Neural cell (in vitro differentiated cells): ENCODE measurements around the gene TSNAXIP1. TPM values are rescaled to one million over a fixed set of nuclear protein-coding genes. Genes with fewer than 3 reads are reported as not detected.
A peak's percentile ranks its signal among the peaks of the same experiment; 100 is the strongest.

Experiments used
- H2AFZ ChIP-seq: fragments of 200-600, 300-800 bp; sonication (generic), shearing (Covaris generic); 2 replicates; pipeline ENCODE4 v1.6.0; 2014; ENCODE audit warnings: low read depth, mild to moderate bottlenecking, antibody characterized with exemption, low read length, moderate library complexity
- H3F3A ChIP-seq: fragments of 200-600 bp; shearing (Covaris generic); 2 replicates; pipeline ENCODE4 v1.6.1; 2016; ENCODE audit warnings: mild to moderate bottlenecking, moderate library complexity, mixed read lengths, antibody characterized with exemption, low read length; ENCODE audit not compliant: insufficient read depth, poor library complexity, severe bottlenecking
- H3K27ac ChIP-seq: fragments of 200-600, 300-800 bp; sonication (generic), shearing (Covaris generic); 2 replicates; pipeline ENCODE4 v1.5.1; 2014; ENCODE audit warnings: mild to moderate bottlenecking, low read length, moderate library complexity
- H3K27me3 ChIP-seq: fragments of 300-800, 200-600 bp; sonication (generic), shearing (Covaris generic); 2 replicates; pipeline ENCODE4 v1.6.0; 2014; ENCODE audit warnings: mild to moderate bottlenecking, low read depth, low read length, moderate library complexity; ENCODE audit not compliant: insufficient read depth
- H3K36me3 ChIP-seq: fragments of 300-800, 200-600 bp; sonication (generic), shearing (Covaris generic); 2 replicates; pipeline ENCODE4 v1.5.1; 2014; ENCODE audit warnings: mild to moderate bottlenecking, antibody characterized with exemption, low read length, moderate library complexity; ENCODE audit not compliant: insufficient read depth
- H3K4me2 ChIP-seq: fragments of 300-800, 200-600 bp; sonication (generic), shearing (Covaris generic); 2 replicates; pipeline ENCODE4 v1.6.0; 2014; ENCODE audit warnings: mild to moderate bottlenecking, low read length
- H3K4me3 ChIP-seq: fragments of 300-800, 200-600 bp; sonication (generic), shearing (Covaris generic); 2 replicates; pipeline ENCODE4 v1.5.1; 2014; ENCODE audit warnings: mild to moderate bottlenecking, low read length, moderate library complexity
- H3K79me2 ChIP-seq: fragments of 200-600 bp; shearing (Covaris generic); replicated peaks from 2 replicates; pipeline ENCODE4 v1.6.0; 2014; ENCODE audit warnings: mild to moderate bottlenecking, low read length, moderate library complexity; ENCODE audit not compliant: insufficient read depth
- H3K9ac ChIP-seq: fragments of 300-800, 200-600 bp; sonication (generic), shearing (Covaris generic); 2 replicates; pipeline ENCODE4 v1.6.1; 2016; ENCODE audit warnings: mild to moderate bottlenecking, low read length, mixed read lengths
- H3K9me2 ChIP-seq: fragments of 200-600 bp; shearing (Covaris generic); 2 replicates; pipeline ENCODE4 v1.6.1; 2016; ENCODE audit warnings: mild to moderate bottlenecking, low read length, mixed read lengths; ENCODE audit not compliant: insufficient read depth
- H3K9me3 ChIP-seq: fragments of 200-600, 300-800 bp; sonication (generic), shearing (Covaris generic); 2 replicates; pipeline ENCODE4 v1.6.1; 2016; ENCODE audit warnings: mild to moderate bottlenecking, mixed run types, low read length, moderate library complexity, mixed read lengths
- H4K20me1 ChIP-seq: fragments of 200-600 bp; shearing (Covaris generic); 2 replicates; pipeline ENCODE4 v1.6.1; 2016; ENCODE audit warnings: mild to moderate bottlenecking, mixed run types; ENCODE audit not compliant: insufficient read depth
- EP300 ChIP-seq: fragments of 450-650 bp; conservative IDR thresholded peaks from 2 replicates; pipeline ENCODE4 v1.6.1; 2014; ENCODE audit warnings: antibody characterized with exemption, mild to moderate bottlenecking, moderate library complexity; ENCODE audit not compliant: poor library complexity, severe bottlenecking
- EZH2 ChIP-seq: fragments of 200-600, 300-800 bp; shearing (Covaris generic), sonication (generic); IDR thresholded peaks from 2 replicates; pipeline ENCODE4 v1.6.1; 2014; ENCODE audit warnings: antibody characterized with exemption, low read length, borderline replicate concordance, mild to moderate bottlenecking; ENCODE audit not compliant: insufficient read depth, poor library complexity, severe bottlenecking
- MXI1 ChIP-seq: fragments of 450-650 bp; conservative IDR thresholded peaks from 2 replicates; pipeline ENCODE4 v1.6.1; 2014; ENCODE audit warnings: antibody characterized with exemption, mild to moderate bottlenecking; ENCODE audit not compliant: poor library complexity, severe bottlenecking
- POLR2AphosphoS5 ChIP-seq: IDR thresholded peaks from 2 replicates; pipeline ENCODE4 v1.6.1; 2012
- RAD21 ChIP-seq: fragments of 450-650 bp; conservative IDR thresholded peaks from 2 replicates; pipeline ENCODE4 v1.6.1; 2014; ENCODE audit warnings: antibody characterized with exemption, mild to moderate bottlenecking, moderate library complexity
- SMC3 ChIP-seq: fragments of 450-650 bp; conservative IDR thresholded peaks from 2 replicates; pipeline ENCODE4 v1.6.1; 2014; ENCODE audit warnings: antibody characterized with exemption, mild to moderate bottlenecking, moderate library complexity; ENCODE audit not compliant: poor library complexity
- TAF1 ChIP-seq: IDR thresholded peaks from 2 replicates; pipeline ENCODE4 v1.6.1; 2012; ENCODE audit warnings: low read depth
- polyA plus RNA-seq: library from polyadenylated mRNA; depleted of rRNA; stranded (reverse); fragments of >200 nt; gene quantifications from 2 replicates; pipeline ENCODE4 v1.2.3, GENCODE V29; 2014
- TF ChIP-seq, protein P1 (sequence below): fragments of 450-650 bp; IDR thresholded peaks from 2 replicates; pipeline ENCODE4 v1.5.1; 2014; ENCODE audit warnings: antibody characterized with exemption, mild to moderate bottlenecking, moderate library complexity; ENCODE audit not compliant: poor library complexity, severe bottlenecking

Gene TSNAXIP1
- polyA plus RNA-seq, 1 donor from 2014 or later = 31.0 TPM

DNA sequence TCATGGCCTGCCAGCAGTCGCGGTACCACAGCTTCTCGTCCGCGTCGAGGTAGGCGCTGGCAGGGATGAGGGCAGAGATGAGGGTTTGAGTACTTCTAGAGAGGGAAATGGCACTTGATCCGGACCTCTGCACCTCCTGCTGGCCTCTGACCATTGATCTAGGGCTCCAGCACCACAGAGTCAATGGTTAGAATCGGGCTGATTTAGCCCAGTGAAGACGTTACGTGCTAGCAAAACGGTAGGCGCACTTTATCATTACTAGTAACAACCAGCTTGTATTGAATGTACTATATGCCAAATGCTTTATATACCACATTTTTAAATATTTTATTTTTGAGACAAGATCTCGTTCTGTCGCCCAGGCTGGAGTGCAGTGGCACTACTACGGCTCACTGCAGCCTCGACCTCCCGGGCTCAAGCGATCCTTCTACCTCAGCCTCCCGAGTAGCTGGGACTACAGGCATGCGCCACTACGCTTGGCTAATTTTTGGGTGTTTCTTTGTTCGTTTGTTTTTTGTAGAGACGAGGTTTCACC is 526 bp downstream of the TSNAXIP1 start:
- no peaks in the 10 kb centered on the region for H4K20me1 ChIP-seq
- no peaks in the 10 kb centered on the region for H3K36me3 ChIP-seq
- H3F3A ChIP-seq = no peaks in the 10 kb centered on the region
- H3K79me2 ChIP-seq = peaks cover 38% of the 10 kb centered on the region
- peak overlapping the region; percentile 81 for H2AFZ ChIP-seq
- H3K9me3 ChIP-seq = no peaks in the 10 kb centered on the region
- H3K9ac ChIP-seq = peak overlapping the region; percentile 73
- peak overlapping the region; percentile 81 for H3K27ac ChIP-seq
- TF ChIP-seq SMC3 = peak; percentile 62
- TF ChIP-seq RAD21 = peak; percentile 49
- peak; percentile 12 for TF ChIP-seq MXI1
- TF ChIP-seq TAF1 = no peak
- no peak for TF ChIP-seq EP300
- H3K27me3 ChIP-seq = no peaks in the 10 kb centered on the region
- H3K4me2 ChIP-seq = peak overlapping the region; percentile 66
- H3K4me3 ChIP-seq = peak overlapping the region; percentile 76
- no peaks in the 10 kb centered on the region for H3K9me2 ChIP-seq

DNA sequence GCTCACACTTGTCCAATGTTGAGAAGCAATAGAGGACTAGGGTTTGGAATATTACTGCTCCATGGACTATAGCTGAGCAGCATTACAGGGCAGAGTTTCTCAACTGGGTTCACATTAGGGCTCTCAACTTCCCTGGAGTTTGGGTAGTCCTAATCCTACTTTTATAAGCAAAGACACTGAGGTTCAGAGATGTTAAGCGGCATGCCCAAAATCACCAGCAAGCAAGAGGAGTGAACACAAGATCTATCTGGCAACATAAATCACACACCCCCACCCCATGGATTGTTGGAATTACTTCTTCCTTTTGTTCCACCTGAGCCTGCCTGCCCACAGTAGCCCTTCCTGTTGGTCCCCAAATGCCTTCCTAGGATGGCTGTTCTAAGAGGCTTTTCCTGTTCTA is 5.2 kb downstream of the TSNAXIP1 start:
- Histone ChIP-seq H3K9me3 (no peaks in the 10 kb centered on the region), H3F3A (no peaks in the 10 kb centered on the region), H3K79me2 (no peaks in the 10 kb centered on the region), H3K36me3 (no peaks in the 10 kb centered on the region), H4K20me1 (no peaks in the 10 kb centered on the region), H3K4me3 (no peak overlapping the region), H2AFZ (no peak overlapping the region), H3K9me2 (no peaks in the 10 kb centered on the region), H3K4me2 (no peak overlapping the region), H3K27me3 (no peaks in the 10 kb centered on the region), H3K27ac (no peak overlapping the region), H3K9ac (no peak overlapping the region)
- TF ChIP-seq RAD21 (no peak), TAF1 (no peak), MXI1 (no peak), EP300 (no peak), POLR2AphosphoS5 (no peak)
- TF ChIP-seq, protein P1, sequence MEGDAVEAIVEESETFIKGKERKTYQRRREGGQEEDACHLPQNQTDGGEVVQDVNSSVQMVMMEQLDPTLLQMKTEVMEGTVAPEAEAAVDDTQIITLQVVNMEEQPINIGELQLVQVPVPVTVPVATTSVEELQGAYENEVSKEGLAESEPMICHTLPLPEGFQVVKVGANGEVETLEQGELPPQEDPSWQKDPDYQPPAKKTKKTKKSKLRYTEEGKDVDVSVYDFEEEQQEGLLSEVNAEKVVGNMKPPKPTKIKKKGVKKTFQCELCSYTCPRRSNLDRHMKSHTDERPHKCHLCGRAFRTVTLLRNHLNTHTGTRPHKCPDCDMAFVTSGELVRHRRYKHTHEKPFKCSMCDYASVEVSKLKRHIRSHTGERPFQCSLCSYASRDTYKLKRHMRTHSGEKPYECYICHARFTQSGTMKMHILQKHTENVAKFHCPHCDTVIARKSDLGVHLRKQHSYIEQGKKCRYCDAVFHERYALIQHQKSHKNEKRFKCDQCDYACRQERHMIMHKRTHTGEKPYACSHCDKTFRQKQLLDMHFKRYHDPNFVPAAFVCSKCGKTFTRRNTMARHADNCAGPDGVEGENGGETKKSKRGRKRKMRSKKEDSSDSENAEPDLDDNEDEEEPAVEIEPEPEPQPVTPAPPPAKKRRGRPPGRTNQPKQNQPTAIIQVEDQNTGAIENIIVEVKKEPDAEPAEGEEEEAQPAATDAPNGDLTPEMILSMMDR = no peak

DNA sequence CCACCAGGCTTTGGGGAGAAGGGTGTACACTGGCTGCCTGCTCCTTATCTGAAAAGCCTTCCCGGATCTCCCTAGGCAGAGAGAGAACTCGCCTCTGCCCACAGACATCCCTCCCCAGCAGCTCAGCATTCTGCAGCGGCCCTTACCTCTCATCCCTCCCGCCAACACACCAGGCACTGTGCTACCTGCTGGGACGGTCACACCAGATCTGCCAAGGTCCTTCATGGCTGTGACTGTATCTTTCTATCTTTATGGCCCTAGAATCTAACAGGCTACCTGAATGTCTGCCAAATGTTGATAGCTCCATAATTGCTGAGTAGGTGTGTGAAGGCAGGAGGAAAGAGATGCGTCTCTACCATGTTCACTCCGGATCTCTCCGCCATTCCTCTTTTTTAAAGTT is 7.9 kb downstream of the TSNAXIP1 start:
- Histone ChIP-seq H3K4me3 (no peak overlapping the region), H3K27me3 (no peaks in the 10 kb centered on the region), H4K20me1 (no peaks in the 10 kb centered on the region), H3K79me2 (no peaks in the 10 kb centered on the region), H3F3A (no peaks in the 10 kb centered on the region), H3K27ac (no peak overlapping the region), H3K9me2 (no peaks in the 10 kb centered on the region), H3K9ac (no peak overlapping the region), H2AFZ (no peak overlapping the region), H3K36me3 (no peaks in the 10 kb centered on the region), H3K4me2 (no peak overlapping the region), H3K9me3 (no peaks in the 10 kb centered on the region)
- TF ChIP-seq SMC3 (no peak), RAD21 (no peak)

DNA sequence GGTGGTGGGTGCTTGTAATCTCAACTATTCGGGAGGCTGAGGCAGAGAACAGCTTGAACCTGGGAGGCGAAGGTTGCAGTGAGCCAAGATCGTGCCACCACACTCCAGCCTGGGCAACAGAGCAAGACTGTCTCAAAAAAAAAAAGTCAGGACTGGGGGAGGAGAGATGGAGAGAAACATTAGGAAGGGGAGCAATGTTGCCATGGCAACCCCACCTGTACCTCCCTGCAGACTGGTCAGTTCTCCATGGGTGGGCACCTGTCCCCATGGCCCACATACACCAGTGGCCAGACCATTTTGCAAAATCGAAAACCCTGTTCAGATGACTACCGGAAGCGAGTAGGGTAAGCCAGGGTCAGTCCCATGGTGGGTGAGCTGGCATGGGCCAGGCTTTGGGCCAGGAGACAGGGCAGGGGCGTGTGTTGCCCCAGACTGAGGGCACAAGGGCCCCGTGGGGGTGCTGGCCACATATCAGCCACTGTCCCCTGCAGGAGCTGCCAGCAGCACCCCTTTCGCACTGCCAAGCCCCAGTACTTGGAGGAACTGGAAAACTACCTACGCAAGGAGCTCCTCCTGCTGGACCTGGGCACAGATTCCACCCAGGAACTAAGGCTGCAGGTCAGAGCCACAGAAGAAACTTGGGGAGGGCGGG is 14.0 kb downstream of the TSNAXIP1 start:
- H2AFZ ChIP-seq = no peak overlapping the region
- no peaks in the 10 kb centered on the region for H3K9me2 ChIP-seq
- H3K27ac ChIP-seq = no peak overlapping the region
- TF ChIP-seq, protein P1 = no peak
- TF ChIP-seq SMC3 = no peak
- no peak for TF ChIP-seq EZH2
- TF ChIP-seq TAF1 = no peak
- no peak for TF ChIP-seq POLR2AphosphoS5
- TF ChIP-seq MXI1 = no peak
- no peak for TF ChIP-seq EP300

More for the DNA sequence above, 14.0 kb downstream of the TSNAXIP1 start:
- H3K4me3 ChIP-seq = no peak overlapping the region
- no peaks in the 10 kb centered on the region for H4K20me1 ChIP-seq
- H3K36me3 ChIP-seq = no peaks in the 10 kb centered on the region
- H3K79me2 ChIP-seq = no peaks in the 10 kb centered on the region
- H3F3A ChIP-seq = no peaks in the 10 kb centered on the region
- H3K4me2 ChIP-seq = no peak overlapping the region
- H3K27me3 ChIP-seq = no peaks in the 10 kb centered on the region
- H3K9ac ChIP-seq = no peak overlapping the region
- no peaks in the 10 kb centered on the region for H3K9me3 ChIP-seq
